Activated CD8-positive, alpha-beta memory T cell treated with anti-CD3 and anti-CD28 coated beads, Interleukin-2, amount 10 ng/mL, durations not matched to agents 7 days and 5 days (primary cell): ENCODE results near the gene HEATR5A. TPM values are rescaled to one million over a fixed set of nuclear protein-coding genes. Genes with fewer than 3 reads are reported as not detected.
"Not testable (repeated sequence)": the region's sequence is repeated elsewhere in the genome, so short reads cannot be mapped to it uniquely, and the experiment has no call there.

ENCODE experiments used
- ATAC-seq: fragments of 150-1000 bp; cut with Tn5 transposase; one replicate; pipeline ENCODE4 v1.10.0; 2021; ENCODE audit warnings: moderate library complexity
- CTCF ChIA-PET: fragments of 350-600 bp; sonication (Branson Sonifier 250); formaldehyde crosslinking; loops from one replicate; lab custom pipeline; 2021; ENCODE audit warnings: antibody characterized with exemption; lab: Charles Lee
- DNase-seq: peaks from one replicate; pipeline ENCODE4 v3.0.0-alpha.2; 2020
- H3K27ac Mint-ChIP-seq: one replicate; pipeline ENCODE4 v1.8.0; 2021; ENCODE audit warnings: mild to moderate bottlenecking, mixed read lengths
- H3K27me3 Mint-ChIP-seq: one replicate; pipeline ENCODE4 v1.8.0; 2021; ENCODE audit warnings: mixed read lengths
- H3K36me3 Mint-ChIP-seq: one replicate; pipeline ENCODE4 v1.8.0; 2021; ENCODE audit warnings: mild to moderate bottlenecking, mixed read lengths
- H3K4me1 Mint-ChIP-seq: one replicate; pipeline ENCODE4 v1.8.0; 2021; ENCODE audit warnings: mixed read lengths
- H3K4me3 Mint-ChIP-seq: one replicate; pipeline ENCODE4 v1.8.0; 2021; ENCODE audit warnings: mild to moderate bottlenecking, moderate library complexity, mixed read lengths
- H3K9me3 Mint-ChIP-seq: one replicate; pipeline ENCODE4 v1.8.0; 2022; ENCODE audit warnings: low read depth, mixed read lengths
- total RNA-seq, 2 experiments: library from RNA; stranded (reverse); gene quantifications; one replicate each; pipeline ENCODE4 v1.2.3, GENCODE V29; 2021

HEATR5A gene
- total RNA-seq, 2 experiments from 2014 or later = 8.4 to 18.7 TPM

GRCh38 chr14:31257554-31258426, 162.6 kb downstream of the HEATR5A start:
- H3K4me1 Mint-ChIP-seq, H3K4me3 Mint-ChIP-seq, ATAC-seq, DNase-seq, H3K36me3 Mint-ChIP-seq, CTCF ChIA-PET, H3K27me3 Mint-ChIP-seq, H3K9me3 Mint-ChIP-seq, H3K27ac Mint-ChIP-seq: not testable (repeated sequence)

- H3K27me3 Mint-ChIP-seq = no peaks in the 10 kb centered on the region
- no peaks in the 10 kb centered on the region for H3K9me3 Mint-ChIP-seq
- no peak overlapping the region for H3K27ac Mint-ChIP-seq
- CTCF ChIA-PET = no interaction called here
- H3K4me1 Mint-ChIP-seq = no peaks in the 10 kb centered on the region
- DNase-seq (no peak), ATAC-seq (no peak)
- no peaks in the 10 kb centered on the region for H3K36me3 Mint-ChIP-seq
- no peak overlapping the region for H3K4me3 Mint-ChIP-seq
These were observed 163.2 kb downstream of the HEATR5A start for GRCh38 chr14:31257244-31257553.

- Mint-ChIP-seq H3K27me3 (no peaks in the 10 kb centered on the region), H3K27ac (no peak overlapping the region), H3K4me1 (no peaks in the 10 kb centered on the region), H3K4me3 (no peak overlapping the region), H3K9me3 (no peaks in the 10 kb centered on the region), H3K36me3 (no peaks in the 10 kb centered on the region)
- CTCF ChIA-PET = no interaction called here
- no peak for DNase-seq
- ATAC-seq = no peak
These were observed 163.7 kb downstream of the HEATR5A start for GRCh38 chr14:31256534-31257243.

- H3K27me3 Mint-ChIP-seq, H3K4me1 Mint-ChIP-seq, H3K36me3 Mint-ChIP-seq, H3K27ac Mint-ChIP-seq, ATAC-seq, H3K4me3 Mint-ChIP-seq, CTCF ChIA-PET, DNase-seq, H3K9me3 Mint-ChIP-seq: not testable (repeated sequence)
These were observed 164.4 kb downstream of the HEATR5A start for GRCh38 chr14:31255918-31256317.

- ATAC-seq = no peak
- H3K4me1 Mint-ChIP-seq = no peaks in the 10 kb centered on the region
- H3K4me3 Mint-ChIP-seq = no peak overlapping the region
- H3K9me3 Mint-ChIP-seq = no peaks in the 10 kb centered on the region
- CTCF ChIA-PET = no interaction called here
- H3K27ac Mint-ChIP-seq = no peak overlapping the region
- H3K36me3 Mint-ChIP-seq = no peaks in the 10 kb centered on the region
- DNase-seq = no peak
- H3K27me3 Mint-ChIP-seq = no peaks in the 10 kb centered on the region
These were observed 165.1 kb downstream of the HEATR5A start for GRCh38 chr14:31255286-31255685.

- H3K27ac Mint-ChIP-seq = no peak overlapping the region
- H3K27me3 Mint-ChIP-seq = no peaks in the 10 kb centered on the region
- CTCF ChIA-PET = no interaction called here
- no peaks in the 10 kb centered on the region for H3K4me1 Mint-ChIP-seq
- ATAC-seq (no peak), DNase-seq (no peak)
- no peaks in the 10 kb centered on the region for H3K36me3 Mint-ChIP-seq
- H3K9me3 Mint-ChIP-seq = no peaks in the 10 kb centered on the region
- no peak overlapping the region for H3K4me3 Mint-ChIP-seq
These were observed 166.4 kb downstream of the HEATR5A start for GRCh38 chr14:31253746-31254471.

GRCh38 chr14:31252865-31253264, 167.5 kb downstream of the HEATR5A start:
- Mint-ChIP-seq H3K36me3 (no peaks in the 10 kb centered on the region), H3K4me3 (no peak overlapping the region), H3K27me3 (no peaks in the 10 kb centered on the region), H3K4me1 (no peaks in the 10 kb centered on the region), H3K27ac (no peak overlapping the region), H3K9me3 (no peaks in the 10 kb centered on the region)
- CTCF ChIA-PET = no interaction called here
- DNase-seq (no peak), ATAC-seq (no peak)

- no peak overlapping the region for H3K4me3 Mint-ChIP-seq
- no peaks in the 10 kb centered on the region for H3K9me3 Mint-ChIP-seq
- H3K4me1 Mint-ChIP-seq = no peaks in the 10 kb centered on the region
- CTCF ChIA-PET = no interaction called here
- DNase-seq (no peak), ATAC-seq (no peak)
- no peaks in the 10 kb centered on the region for H3K27me3 Mint-ChIP-seq
- H3K27ac Mint-ChIP-seq = no peak overlapping the region
- H3K36me3 Mint-ChIP-seq = no peaks in the 10 kb centered on the region
These were observed 169.1 kb downstream of the HEATR5A start for GRCh38 chr14:31251028-31251958.

- no peaks in the 10 kb centered on the region for H3K36me3 Mint-ChIP-seq
- DNase-seq (no peak), ATAC-seq (no peak)
- no peak overlapping the region for H3K4me3 Mint-ChIP-seq
- peaks cover 19% of the 10 kb centered on the region for H3K4me1 Mint-ChIP-seq
- CTCF ChIA-PET = no interaction called here
- no peaks in the 10 kb centered on the region for H3K27me3 Mint-ChIP-seq
- no peak overlapping the region for H3K27ac Mint-ChIP-seq
- H3K9me3 Mint-ChIP-seq = no peaks in the 10 kb centered on the region
These were observed 175.7 kb downstream of the HEATR5A start for GRCh38 chr14:31244626-31245025.

GRCh38 chr14:31243860-31244259, 176.5 kb downstream of the HEATR5A start:
- no peak overlapping the region for H3K27ac Mint-ChIP-seq
- CTCF ChIA-PET = no interaction called here
- peaks cover 22% of the 10 kb centered on the region for H3K4me1 Mint-ChIP-seq
- H3K27me3 Mint-ChIP-seq = no peaks in the 10 kb centered on the region
- no peak for DNase-seq
- H3K9me3 Mint-ChIP-seq = no peaks in the 10 kb centered on the region
- ATAC-seq = no peak
- H3K36me3 Mint-ChIP-seq = no peaks in the 10 kb centered on the region
- H3K4me3 Mint-ChIP-seq = no peak overlapping the region

- not testable (repeated sequence) for H3K27ac Mint-ChIP-seq
- peaks cover 22% of the 10 kb centered on the region for H3K4me1 Mint-ChIP-seq
These were observed 178.0 kb downstream of the HEATR5A start for GRCh38 chr14:31242161-31242940.

More at GRCh38 chr14:31242161-31242940, 178.0 kb downstream of the HEATR5A start:
- CTCF ChIA-PET, H3K36me3 Mint-ChIP-seq, H3K27me3 Mint-ChIP-seq, ATAC-seq, H3K9me3 Mint-ChIP-seq, DNase-seq, H3K4me3 Mint-ChIP-seq: not testable (repeated sequence)
